ENCODE results near the gene NCF4. TPM values are rescaled to one million over a fixed set of nuclear protein-coding genes. Genes with fewer than 3 reads are reported as not detected.
A peak's percentile ranks its signal among the peaks of the same experiment; 100 is the strongest.

The NCF4 gene
- total and polyA plus RNA-seq, 2 donors (not counting 1 experiment from before 2014, with no cell fraction given), result 118 to 175 TPM

- intact Hi-C loops (cut with micrococcal nuclease), result loop anchor here (2.0 kb wide), 1 partner anchor 52 kb away; the partner anchor contains the start of gene NCF4
- Histone ChIP-seq H3K27ac (ENCODE audit: low read length in 2 of 2) (peak overlapping the region; percentile 87 to 91), H3K4me1 (ENCODE audit: control insufficient read depth in 2 of 2, insufficient read depth in 2 of 2, low read length in 2 of 2) (peaks cover 14 to 19% of the 10 kb centered on the region in 2 donors), H4K20me1 (ENCODE audit: control insufficient read depth, insufficient read depth, low read length, poor library complexity, severe bottlenecking) (peaks cover 5% of the 10 kb centered on the region), H3K4me2 (replicated peaks; ENCODE audit: low read depth, low read length, poor library complexity, severe bottlenecking) (peak overlapping the region; percentile 86), H3K27me3 (replicated peaks in 1 of 4; ENCODE audit: control extremely low read depth in 1 of 4, control insufficient read depth in 3 of 4, insufficient read depth in 4 of 4, low read length in 3 of 4) (no peaks in the 10 kb centered on the region), H3K9ac (ENCODE audit: low read length) (peak overlapping the region; percentile 88), H3K36me3 (replicated peaks in 1 of 2; ENCODE audit: control extremely low read depth in 1 of 2, control insufficient read depth in 1 of 2, extremely low read depth in 1 of 2, insufficient read depth in 2 of 2, low read length in 1 of 2) (no peaks in the 10 kb centered on the region), H3K4me3 (ENCODE audit: control extremely low read depth in 1 of 5, extremely low read depth in 1 of 5, insufficient read depth in 1 of 5, low read depth in 2 of 5, low read length in 4 of 5) (peak overlapping the region in 4 of 5 experiments; percentile 72 to 77 (median 76)), H2AFZ (ENCODE audit: insufficient read depth, low read depth, low read length, poor library complexity, severe bottlenecking) (peak overlapping the region; percentile 79), H3K9me3 (ENCODE audit: control extremely low read depth in 1 of 3, control insufficient read depth in 2 of 3, insufficient read depth in 1 of 3, low read length in 2 of 3) (peaks cover 0 to 1% (median 0%) of the 10 kb centered on the region in 3 donors), H3K79me2 (ENCODE audit: control insufficient read depth, insufficient read depth, low read length) (peaks cover 42% of the 10 kb centered on the region)
- CTCF ChIA-PET, result interaction anchor here (1.2 to 3.6 kb wide), 2 partner anchors 56 to 65 kb away, joined by 5 to 30 read pairs; no protein-coding TSS in a partner anchor
- Mint-ChIP-seq H3K9me3 (ENCODE audit: insufficient read depth) (no peaks in the 10 kb centered on the region), H3K4me3 (peak overlapping the region; percentile 93), H3K4me1 (peaks cover 39% of the 10 kb centered on the region), H3K27ac (peak overlapping the region; percentile 90), H3K27me3 (peaks cover 5% of the 10 kb centered on the region)
- POLR2A ChIA-PET, result interaction anchor here (1.1 kb wide), 1 partner anchor 383 kb away, joined by 3 read pairs; the partner anchor contains the start of gene EIF3D
- TF ChIP-seq EZH2 (IDR thresholded peaks at IDR 0.05; ENCODE audit: borderline replicate concordance, insufficient read depth, low read depth, low read length, poor library complexity, severe bottlenecking), result no peak
- TF ChIP-seq, protein P1, sequence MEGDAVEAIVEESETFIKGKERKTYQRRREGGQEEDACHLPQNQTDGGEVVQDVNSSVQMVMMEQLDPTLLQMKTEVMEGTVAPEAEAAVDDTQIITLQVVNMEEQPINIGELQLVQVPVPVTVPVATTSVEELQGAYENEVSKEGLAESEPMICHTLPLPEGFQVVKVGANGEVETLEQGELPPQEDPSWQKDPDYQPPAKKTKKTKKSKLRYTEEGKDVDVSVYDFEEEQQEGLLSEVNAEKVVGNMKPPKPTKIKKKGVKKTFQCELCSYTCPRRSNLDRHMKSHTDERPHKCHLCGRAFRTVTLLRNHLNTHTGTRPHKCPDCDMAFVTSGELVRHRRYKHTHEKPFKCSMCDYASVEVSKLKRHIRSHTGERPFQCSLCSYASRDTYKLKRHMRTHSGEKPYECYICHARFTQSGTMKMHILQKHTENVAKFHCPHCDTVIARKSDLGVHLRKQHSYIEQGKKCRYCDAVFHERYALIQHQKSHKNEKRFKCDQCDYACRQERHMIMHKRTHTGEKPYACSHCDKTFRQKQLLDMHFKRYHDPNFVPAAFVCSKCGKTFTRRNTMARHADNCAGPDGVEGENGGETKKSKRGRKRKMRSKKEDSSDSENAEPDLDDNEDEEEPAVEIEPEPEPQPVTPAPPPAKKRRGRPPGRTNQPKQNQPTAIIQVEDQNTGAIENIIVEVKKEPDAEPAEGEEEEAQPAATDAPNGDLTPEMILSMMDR (IDR thresholded peaks at IDR 0.05), result no peak
- no peak for ATAC-seq (ENCODE audit: low read depth)
- DNase-seq, result no peak
- 62% methylated on average over 5 of the region's 8 CpGs for WGBS (ENCODE audit: insufficient coverage)
Measured at GRCh38 chr22:36912694-36913426, 52.1 kb downstream of the NCF4 start.

Measured in B cell (primary cell).